NCI-H524 (cell line): ENCODE data around the gene KPNA6.
A peak's percentile ranks its signal among the peaks of the same experiment; 100 is the strongest.

Source experiments
- DNase-seq, 2 experiments: peaks; one replicate each; lab custom pipeline; 2025; lab: John Stamatoyannopoulos, UW

KPNA6 gene

GRCh38 chr1:32187850-32188249 is 80.0 kb downstream of the KPNA6 start:
- DNase-seq: no peak

DNA sequence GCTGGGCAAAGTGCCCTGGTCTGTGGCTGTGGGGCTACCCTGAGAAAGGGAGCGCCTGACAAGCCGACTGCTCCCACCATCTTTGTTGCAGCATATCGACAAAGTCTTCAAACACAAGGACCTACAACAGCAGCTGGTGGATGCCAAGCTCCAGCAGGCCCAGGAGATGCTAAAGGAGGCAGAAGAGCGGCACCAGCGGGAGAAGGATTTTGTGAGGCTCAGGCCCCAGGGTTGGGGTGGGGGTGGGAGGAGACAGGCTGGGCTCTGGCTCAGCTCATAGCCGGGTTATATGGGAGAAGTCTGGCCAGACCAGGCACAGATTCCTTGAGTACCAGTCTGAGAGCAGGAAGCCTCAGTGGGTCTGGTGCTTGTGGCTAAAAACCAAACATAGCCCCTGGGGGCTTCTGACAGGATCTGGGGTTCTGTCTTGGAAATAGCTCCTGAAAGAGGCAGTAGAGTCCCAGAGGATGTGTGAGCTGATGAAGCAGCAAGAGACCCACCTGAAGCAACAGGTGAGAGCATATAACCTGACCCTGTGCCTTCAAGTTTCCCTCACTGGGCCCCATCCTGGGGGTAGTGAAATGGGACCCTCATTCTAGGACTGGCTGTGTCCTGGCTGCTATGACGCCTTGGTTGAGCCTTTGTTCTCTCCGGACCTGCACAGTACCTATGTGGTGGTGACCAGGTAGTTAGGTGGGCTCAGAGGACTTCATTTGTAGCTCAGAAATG is 84.5 kb downstream of the KPNA6 start:
- DNase-seq: no peak

- DNase-seq: no peak
These were observed 87.1 kb downstream of the KPNA6 start for GRCh38 chr1:32194984-32195383.

GRCh38 chr1:32195531-32195930 is 87.7 kb downstream of the KPNA6 start:
- DNase-seq: no peak

GRCh38 chr1:32195972-32196823 is 88.3 kb downstream of the KPNA6 start:
- no peak for DNase-seq

DNA sequence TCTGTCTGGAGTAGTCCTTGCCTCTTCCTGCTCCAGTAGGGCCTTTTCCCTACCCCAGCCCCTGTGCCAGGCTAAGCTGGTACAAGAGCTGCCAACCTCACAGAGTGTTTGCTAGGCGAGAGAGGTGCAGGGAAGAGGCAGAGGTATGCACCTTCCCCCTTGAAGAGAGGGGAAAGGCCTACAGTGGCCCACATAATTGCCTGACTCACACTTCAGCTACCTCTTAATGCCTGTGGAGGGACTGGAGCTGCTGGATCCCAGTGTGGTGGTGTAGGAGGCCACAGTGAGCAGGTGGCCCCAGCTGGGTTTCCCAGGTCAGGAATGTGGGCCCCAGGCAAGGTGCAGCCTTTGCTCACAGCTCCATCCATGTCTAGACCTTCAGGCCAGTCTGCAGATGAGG is 89.2 kb downstream of the KPNA6 start:
- DNase-seq: no peak

- DNase-seq: no peak
These were observed 90.0 kb downstream of the KPNA6 start for GRCh38 chr1:32197837-32198236.

- no peak for DNase-seq
These were observed 90.6 kb downstream of the KPNA6 start for GRCh38 chr1:32198237-32199042.

DNA sequence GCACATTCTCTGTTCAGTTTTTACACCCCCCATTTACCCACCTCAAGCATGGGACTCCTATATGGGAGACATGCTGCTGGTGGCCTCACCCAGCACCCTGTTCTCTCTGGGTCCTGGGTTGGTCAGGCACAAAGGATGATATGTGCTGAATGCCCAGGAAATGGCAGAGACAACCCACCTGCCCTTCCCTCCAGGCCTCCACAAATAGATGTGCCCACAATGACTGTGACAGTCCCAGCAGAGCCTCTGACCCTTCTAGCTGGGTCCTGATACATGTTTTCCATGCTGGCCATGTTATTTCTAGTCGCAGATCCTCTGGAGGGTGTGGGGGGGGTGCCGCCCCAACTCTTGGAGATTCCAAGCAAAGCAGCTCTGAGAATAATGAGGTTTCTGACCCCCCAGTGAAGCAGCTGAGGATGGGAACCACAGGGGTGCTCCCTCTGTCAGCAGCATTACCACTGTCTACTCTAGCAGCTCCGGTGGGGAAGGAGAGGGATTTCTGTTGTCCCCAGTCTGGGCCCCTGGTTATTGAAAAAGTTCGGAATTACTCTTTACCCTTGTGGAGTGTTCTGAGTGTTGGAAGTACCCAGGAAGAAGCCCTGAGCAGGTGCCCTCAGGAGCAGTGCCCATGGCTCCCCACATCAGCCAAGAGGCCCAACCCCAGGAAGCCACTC is 91.3 kb downstream of the KPNA6 start:
- no peak for DNase-seq

DNA sequence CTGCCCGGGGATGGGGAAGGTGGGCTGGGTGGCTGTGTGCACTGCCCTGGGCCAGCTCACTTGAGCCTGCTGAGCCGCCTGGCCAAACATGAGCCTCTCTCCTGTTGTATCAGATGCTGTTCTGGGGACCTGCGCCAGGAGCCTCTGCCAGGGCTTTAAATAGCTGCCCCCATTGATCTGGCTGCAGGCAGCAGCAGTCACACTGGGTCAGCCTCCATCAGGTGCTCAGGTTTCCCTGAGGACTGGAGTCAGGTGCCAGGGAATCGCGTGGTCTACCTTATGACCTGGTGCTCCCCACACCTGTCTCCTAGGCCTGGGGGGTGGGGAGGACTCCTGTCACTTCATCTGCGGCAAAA is 91.8 kb downstream of the KPNA6 start:
- DNase-seq: no peak

DNA sequence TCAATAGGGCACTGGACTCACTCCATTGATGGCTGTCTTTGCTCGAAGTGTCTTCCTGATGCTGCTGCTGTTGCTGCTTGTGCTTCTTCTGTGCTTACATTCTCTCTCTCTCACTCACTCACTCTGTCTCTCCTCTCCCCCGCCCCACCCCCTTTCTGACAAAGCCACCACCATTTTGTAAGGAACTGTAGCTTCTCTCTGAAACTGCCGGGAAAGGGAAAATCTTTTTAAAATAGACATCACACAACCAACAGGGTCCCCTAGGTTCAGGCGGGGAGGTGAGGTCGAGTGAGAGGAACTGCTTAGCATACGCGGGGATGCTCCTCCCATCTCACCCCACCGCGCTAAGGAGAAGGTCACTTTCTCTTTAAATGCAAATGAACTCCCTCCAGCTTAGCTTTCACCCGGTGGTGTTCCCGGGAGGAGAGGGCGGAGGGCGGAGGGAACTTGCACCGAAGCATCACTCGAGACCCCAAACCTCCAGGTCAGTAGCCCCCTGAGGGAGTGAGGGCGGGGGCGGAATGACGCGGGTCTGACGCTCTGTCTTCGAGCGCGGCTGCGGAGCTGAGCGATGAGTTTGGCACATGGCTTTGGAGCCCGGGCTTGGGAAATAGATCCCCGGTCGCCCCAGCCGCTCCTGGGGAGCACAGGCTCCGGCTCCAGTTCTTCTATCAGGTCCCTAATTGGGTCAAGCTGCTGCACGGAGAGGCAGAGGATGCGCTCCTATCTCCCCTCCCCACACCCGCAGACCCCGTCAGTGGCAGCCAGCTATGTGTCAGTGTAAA is 92.6 kb downstream of the KPNA6 start, which contains the start of gene CCDC28B:
TSS of gene CCDC28B (plus strand) at position 370 of the 785 bp plus-strand sequence. CDS start 1,341 bp downstream, outside the sequence.
- peak; percentile 32 to 64 for DNase-seq

DNA sequence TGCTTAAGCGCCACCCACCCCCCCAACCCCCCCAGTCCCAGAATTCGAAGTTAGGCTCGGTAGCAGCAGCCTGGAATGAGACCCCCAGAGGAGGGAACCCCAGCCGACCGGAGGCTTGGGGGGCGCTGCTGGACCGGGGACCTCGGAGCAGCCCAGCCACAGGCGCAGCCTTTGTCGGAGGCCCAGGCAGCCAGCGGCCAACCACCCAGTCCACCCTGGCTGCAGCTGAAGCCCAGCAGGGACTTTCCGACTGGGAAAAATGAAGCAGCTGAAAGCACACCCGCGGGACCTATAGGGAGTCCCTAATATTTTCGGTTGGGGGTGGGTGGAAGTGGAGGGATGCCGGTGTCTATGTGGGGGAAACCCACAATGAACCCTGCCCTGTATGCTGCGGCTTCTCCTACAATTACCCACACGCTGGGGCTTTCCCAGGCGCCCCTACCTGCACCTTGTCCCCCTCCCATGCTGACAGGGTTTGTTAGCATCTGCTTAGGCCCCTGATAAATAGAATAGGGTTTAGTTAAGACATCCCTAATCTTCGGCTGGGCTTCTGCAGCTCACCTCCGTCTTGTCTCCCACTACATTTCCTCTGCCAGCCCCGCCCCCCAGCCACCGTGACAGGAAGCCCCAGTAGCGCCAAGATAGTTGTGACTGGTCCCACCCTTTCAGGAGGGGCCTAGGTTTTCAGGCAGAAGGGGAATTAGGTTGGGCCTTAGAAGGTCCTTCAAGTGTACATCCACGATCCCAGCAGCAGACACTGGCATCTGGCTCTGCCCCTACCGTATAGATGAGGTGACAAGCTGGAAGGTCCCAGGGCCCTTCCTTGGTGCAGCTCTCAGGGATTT is 93.4 kb downstream of the KPNA6 start:
- peak in 1 of 2 experiments; percentile 15 for DNase-seq

DNA sequence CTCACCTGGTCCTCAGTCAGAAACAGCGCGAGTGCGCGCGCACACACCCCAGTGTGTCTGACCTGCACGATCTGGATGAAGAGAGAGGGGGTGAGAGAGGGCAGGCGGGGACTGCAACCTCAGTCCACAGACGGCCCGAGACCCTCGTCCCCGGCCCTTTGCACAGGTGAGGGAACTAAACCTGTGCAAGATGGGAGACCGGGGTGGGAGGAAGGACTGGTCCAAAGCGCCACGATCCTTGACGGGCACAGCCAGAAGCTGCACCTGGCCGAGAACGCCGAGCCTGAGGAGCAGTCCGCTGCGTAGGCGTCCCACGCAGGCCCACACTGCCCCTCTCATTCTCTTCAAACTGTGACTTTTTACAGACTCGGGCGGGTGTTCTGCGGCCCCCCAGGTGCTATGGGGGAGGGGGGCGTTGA is 97.1 kb downstream of the KPNA6 start:
- DNase-seq: no peak

DNA sequence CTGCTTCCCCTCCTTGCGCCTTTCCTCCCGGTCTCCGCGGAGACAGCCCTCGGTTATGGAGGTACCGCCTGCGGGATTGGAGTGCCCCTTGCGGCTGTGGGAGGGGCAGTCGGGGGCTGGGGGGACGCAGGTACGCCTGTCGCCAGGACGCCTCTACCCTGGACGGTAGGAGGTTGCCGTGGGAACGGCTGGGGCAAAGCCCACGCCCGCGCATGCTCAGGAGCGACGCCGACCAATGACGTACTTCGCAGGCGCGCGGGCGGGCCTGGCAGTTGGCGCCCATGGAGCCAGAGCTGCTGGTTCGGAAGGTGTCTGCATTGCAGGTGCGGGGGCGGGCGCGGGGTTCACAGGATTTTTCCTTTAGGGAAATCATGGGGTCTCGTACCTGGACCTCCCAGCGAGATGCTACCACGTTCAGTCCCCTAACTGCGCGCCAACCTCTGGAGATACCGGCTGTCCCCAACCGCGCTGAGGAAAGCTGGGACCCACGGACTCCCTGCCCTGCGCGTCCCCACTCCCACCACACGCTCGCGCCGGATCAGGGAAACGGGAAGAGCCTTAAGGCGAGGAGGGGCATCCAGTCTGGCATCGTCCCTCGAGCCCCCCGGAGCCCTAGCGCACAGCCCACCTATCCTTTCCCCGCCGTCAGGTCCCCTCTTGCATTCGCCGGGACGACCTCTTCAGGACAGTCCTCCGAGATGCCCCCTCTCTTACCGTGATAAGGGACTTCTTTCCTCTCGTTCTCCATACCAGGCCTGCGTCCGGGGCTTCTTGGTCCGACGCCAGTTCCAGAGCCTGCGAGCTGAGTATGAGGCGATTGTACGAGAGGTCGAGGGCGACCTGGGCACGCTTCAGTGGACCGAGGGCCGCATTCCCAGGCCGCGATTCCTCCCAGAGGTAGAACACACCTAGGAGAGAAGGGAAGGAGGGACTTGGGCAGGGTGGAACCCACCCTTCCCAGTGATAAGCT is 97.8 kb downstream of the KPNA6 start, which contains the start of gene IQCC:
TSS of gene IQCC (plus strand) at position 271 of the 970 bp plus-strand sequence. CDS start at position 282, 11 bp downstream.
- DNase-seq: peak; percentile 83 to 90

DNA sequence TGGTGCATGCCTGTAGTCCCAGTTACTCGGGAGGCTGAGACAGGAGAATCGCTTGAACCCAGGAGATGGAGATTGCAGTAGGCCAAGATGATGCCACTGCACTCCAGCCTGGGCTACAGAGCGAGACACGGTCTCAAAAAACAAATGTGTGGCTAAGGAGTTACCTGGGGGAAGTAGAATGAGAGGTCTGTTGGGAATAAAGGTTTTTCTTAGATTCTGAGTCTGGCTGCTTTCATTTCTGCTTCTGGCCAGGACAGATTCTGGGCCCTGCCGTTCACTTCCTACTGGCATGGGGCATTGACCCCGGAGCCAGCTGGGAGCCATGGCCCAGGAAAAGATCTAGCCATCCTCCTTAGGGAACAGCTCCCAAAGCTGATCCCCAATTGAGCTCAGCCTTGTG is 100.6 kb downstream of the KPNA6 start:
- no peak for DNase-seq

DNA sequence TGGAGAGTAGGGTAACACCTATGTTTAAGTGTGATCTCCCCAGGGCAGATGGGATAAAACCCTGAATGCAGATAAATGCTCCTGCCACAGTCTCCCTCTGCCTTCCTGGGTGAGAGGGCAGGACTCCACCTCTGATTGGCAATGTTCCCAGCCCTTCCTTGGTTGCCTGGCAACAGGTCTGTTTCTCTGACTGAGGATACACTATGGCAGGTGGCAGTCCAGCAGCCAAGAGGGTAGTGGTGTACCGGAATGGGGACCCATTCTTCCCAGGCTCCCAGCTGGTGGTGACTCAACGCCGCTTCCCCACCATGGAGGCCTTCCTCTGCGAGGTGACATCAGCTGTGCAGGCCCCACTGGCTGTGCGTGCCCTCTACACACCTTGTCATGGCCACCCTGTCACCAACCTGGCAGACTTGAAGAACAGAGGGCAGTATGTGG is 101.1 kb downstream of the KPNA6 start, which contains the start of gene DCDC2B:
TSS of gene DCDC2B (plus strand) at position 199 of the 438 bp plus-strand sequence. CDS start at position 204, 5 bp downstream.
- DNase-seq: peak; percentile 92 to 96

DNA sequence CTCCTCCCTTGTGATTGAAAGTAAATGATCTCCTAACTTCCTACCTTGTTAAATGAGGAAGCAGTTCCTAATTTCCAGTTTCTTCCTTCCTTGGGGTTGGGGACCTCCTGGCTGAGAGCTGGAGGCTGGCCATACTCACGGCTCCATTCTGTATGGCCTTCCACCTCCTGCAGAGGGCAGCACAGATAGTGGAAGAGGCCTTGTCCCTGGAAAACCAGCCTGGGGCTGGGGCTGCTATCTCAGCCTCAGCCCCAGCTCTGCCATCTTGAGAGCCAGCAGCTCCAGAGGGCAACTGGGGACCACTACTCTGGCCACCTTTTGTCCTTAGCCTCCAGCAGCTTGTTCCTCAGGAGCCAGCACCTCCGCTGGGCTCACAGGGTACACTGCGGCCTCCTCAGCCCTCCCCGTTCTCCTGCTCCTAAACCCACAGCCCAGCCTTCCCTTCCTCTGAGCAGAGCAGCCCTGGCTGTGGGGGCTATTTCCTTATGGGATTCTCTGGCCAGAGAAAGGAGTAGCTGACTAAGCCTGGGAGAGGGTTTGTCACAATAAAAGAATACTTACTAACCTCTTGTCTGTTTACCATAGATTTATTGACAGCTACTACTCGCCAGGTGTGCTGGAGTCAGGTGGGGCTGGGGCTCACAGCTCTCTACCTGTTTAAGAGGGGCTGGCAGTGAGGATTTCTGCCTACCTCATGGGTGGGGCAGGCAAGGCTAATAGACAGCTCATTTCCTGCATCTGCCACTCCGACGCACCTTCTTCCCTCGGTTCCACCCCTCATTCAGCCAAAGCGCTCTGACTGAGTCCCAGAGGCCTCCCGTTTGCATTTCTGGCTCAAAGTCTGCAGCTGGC is 108.0 kb downstream of the KPNA6 start:
- DNase-seq: peak; percentile 18 to 62
